Endodermal cell (in vitro differentiated cells): ENCODE results near the gene CCSER1. TPM values are rescaled to one million over a fixed set of nuclear protein-coding genes. Genes with fewer than 3 reads are reported as not detected.

ENCODE experiments used
- DNase-seq: peaks from one replicate; pipeline ENCODE4 v3.0.0-alpha.2; 2017
- H3K27ac ChIP-seq: 2 replicates; pipeline ENCODE4 v1.5.1; 2013; ENCODE audit warnings: mild to moderate bottlenecking, low read depth, low read length, moderate library complexity
- H3K27me3 ChIP-seq: 2 replicates; pipeline ENCODE4 v1.6.1; 2013; ENCODE audit warnings: mild to moderate bottlenecking, low read length, moderate library complexity; ENCODE audit not compliant: insufficient read depth, control insufficient read depth, poor library complexity, severe bottlenecking
- H3K36me3 ChIP-seq: 2 replicates; pipeline ENCODE4 v1.7.0; 2013; ENCODE audit warnings: mild to moderate bottlenecking, low read length, moderate library complexity; ENCODE audit not compliant: control insufficient read depth, insufficient read depth
- H3K4me1 ChIP-seq: one replicate; pipeline ENCODE4 v1.7.0; 2013; ENCODE audit warnings: low read length; ENCODE audit not compliant: control insufficient read depth, insufficient read depth
- H3K4me3 ChIP-seq: 2 replicates; pipeline ENCODE4 v1.5.1; 2013; ENCODE audit warnings: mild to moderate bottlenecking, low read length, moderate library complexity
- H3K9ac ChIP-seq: 2 replicates; pipeline ENCODE4 v1.6.1; 2013; ENCODE audit warnings: mild to moderate bottlenecking, low read length, moderate library complexity; ENCODE audit not compliant: poor library complexity, severe bottlenecking; ENCODE audit errors: extremely low read depth
- H3K9me3 ChIP-seq: 2 replicates; pipeline ENCODE4 v1.6.1; 2013; ENCODE audit warnings: mild to moderate bottlenecking, low read length, moderate library complexity; ENCODE audit not compliant: control insufficient read depth
- H3K27ac Mint-ChIP-seq: 2 replicates; pipeline ENCODE4 v1.8.0; 2020; ENCODE audit warnings: mixed read lengths
- H3K27me3 Mint-ChIP-seq: 2 replicates; pipeline ENCODE4 v1.8.0; 2021; ENCODE audit warnings: mild to moderate bottlenecking, mixed read lengths; ENCODE audit not compliant: insufficient read depth
- H3K36me3 Mint-ChIP-seq: 2 replicates; pipeline ENCODE4 v1.8.0; 2020; ENCODE audit warnings: low read depth, mixed read lengths
- H3K4me1 Mint-ChIP-seq: 2 replicates; pipeline ENCODE4 v1.8.0; 2020; ENCODE audit warnings: mixed read lengths
- H3K4me3 Mint-ChIP-seq: 2 replicates; pipeline ENCODE4 v1.8.0; 2020; ENCODE audit warnings: mild to moderate bottlenecking, moderate library complexity, mixed read lengths
- H3K9me3 Mint-ChIP-seq: 2 replicates; pipeline ENCODE4 v1.8.0; 2020; ENCODE audit warnings: mild to moderate bottlenecking, mixed read lengths
- WGBS, 2 experiments: methylation state at CpG; one replicate each; pipeline versions ENCODE4 v1.1.5 to v1.1.7; 2013; ENCODE audit warnings: missing lambda C conversion rate in 2 of 2, mixed read lengths in 1 of 2; ENCODE audit not compliant: insufficient coverage in 1 of 2, insufficient read length in 1 of 2; 5-methylcytosine and 5-hydroxymethylcytosine counted together
- total RNA-seq, 2 donors: library from RNA; stranded (reverse); fragmentation: NEBNext Ultra II Directional in 1 of 2; extraction: Animal tissue kit (Norgen Biotek cat#: 25700) in 1 of 2; gene quantifications; 2 replicates in 1 of 2; 3 replicates in 1 of 2; pipeline ENCODE4 v1.2.1, GENCODE V29; 2021
- TF ChIP-seq, protein P1 (sequence below): fragments of 200-600 bp; sonication (generic); conservative IDR thresholded peaks from 2 replicates; pipeline ENCODE4 v1.5.0; 2021; ENCODE audit warnings: antibody characterized with exemption, mild to moderate bottlenecking

CCSER1 gene
- total RNA-seq, 2 donors from 2014 or later: 1.1 to 2.2 TPM

DNA sequence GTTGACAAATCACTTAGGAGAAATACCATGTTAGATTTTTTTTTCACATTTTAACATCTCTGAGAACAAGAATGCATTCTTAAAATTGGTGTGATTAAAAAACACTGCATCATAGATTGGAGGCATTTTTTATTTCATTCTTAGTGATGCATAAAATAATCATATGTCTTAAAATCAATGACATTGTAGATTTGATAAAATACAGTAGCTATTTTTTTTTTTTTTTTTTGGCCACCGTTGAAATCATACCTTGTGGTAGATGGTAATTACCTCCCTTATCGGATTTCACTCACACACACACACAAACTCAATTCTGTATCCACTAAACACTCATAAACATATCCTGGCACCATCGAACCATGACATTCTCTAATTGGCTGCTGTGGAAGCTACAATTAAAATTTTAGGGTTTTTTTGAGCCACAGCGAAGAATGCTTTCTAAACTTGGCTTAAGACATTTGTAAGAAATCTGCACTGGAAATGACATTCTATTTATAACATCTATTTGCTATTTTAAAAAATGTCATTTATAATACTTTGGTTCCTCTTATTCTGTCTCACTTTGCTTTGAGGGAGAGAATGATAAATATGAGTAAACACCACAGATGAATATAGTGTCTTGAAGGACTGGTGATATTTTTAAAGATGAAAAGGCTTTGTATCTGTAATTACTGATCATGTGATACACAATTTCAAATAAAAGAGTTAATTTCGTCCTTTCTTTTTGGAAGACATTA lies 60.1 kb downstream of the CCSER1 start:
- H3K4me1 Mint-ChIP-seq: peaks cover 27% of the 10 kb centered on the region

DNA sequence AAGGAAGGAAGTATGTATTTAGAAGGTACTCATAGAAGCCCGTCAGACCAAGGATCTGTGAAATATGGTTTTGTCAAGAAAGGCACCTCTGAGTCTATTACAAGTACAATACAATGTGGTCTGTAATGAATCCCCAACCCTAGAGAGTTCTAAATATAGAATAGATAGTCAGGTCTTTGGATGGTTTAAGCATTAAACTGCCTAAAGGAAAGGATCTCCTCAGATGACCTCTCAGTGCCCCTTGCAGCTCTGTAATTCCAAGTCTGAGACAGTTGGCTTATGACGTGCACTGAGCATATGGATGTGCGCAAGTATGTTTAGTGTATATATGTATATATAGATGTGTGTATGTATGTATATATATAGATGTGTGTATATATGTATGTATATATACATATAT lies 62.0 kb downstream of the CCSER1 start:
- Histone ChIP-seq H3K27ac (no peak overlapping the region), H3K9ac (no peak overlapping the region), H3K27me3 (no peaks in the 10 kb centered on the region), H3K36me3 (no peaks in the 10 kb centered on the region), H3K4me3 (no peak overlapping the region), H3K4me1 (peaks cover 5% of the 10 kb centered on the region), H3K9me3 (no peaks in the 10 kb centered on the region)
- H3K9me3 Mint-ChIP-seq: no peaks in the 10 kb centered on the region
- no peak overlapping the region for H3K27ac Mint-ChIP-seq
- H3K4me3 Mint-ChIP-seq: no peak overlapping the region
- H3K4me1 Mint-ChIP-seq: peaks cover 17% of the 10 kb centered on the region
- TF ChIP-seq, protein P1, sequence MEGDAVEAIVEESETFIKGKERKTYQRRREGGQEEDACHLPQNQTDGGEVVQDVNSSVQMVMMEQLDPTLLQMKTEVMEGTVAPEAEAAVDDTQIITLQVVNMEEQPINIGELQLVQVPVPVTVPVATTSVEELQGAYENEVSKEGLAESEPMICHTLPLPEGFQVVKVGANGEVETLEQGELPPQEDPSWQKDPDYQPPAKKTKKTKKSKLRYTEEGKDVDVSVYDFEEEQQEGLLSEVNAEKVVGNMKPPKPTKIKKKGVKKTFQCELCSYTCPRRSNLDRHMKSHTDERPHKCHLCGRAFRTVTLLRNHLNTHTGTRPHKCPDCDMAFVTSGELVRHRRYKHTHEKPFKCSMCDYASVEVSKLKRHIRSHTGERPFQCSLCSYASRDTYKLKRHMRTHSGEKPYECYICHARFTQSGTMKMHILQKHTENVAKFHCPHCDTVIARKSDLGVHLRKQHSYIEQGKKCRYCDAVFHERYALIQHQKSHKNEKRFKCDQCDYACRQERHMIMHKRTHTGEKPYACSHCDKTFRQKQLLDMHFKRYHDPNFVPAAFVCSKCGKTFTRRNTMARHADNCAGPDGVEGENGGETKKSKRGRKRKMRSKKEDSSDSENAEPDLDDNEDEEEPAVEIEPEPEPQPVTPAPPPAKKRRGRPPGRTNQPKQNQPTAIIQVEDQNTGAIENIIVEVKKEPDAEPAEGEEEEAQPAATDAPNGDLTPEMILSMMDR: no peak
- no peaks in the 10 kb centered on the region for H3K27me3 Mint-ChIP-seq
- DNase-seq: no peak
- WGBS, 2 experiments: 87% methylated on average over 3 of the region's 3 CpGs; no CpG with 5 or more reads in 1 of the 2 experiments
- no peaks in the 10 kb centered on the region for H3K36me3 Mint-ChIP-seq

More for the DNA sequence above, 60.1 kb downstream of the CCSER1 start:
- Mint-ChIP-seq H3K36me3 (no peaks in the 10 kb centered on the region), H3K27ac (no peak overlapping the region), H3K4me3 (no peak overlapping the region), H3K27me3 (peaks cover 3% of the 10 kb centered on the region), H3K9me3 (no peaks in the 10 kb centered on the region)
- Histone ChIP-seq H3K4me3 (no peak overlapping the region), H3K36me3 (no peaks in the 10 kb centered on the region), H3K27ac (no peak overlapping the region), H3K9ac (no peak overlapping the region), H3K9me3 (no peaks in the 10 kb centered on the region), H3K4me1 (peaks cover 5% of the 10 kb centered on the region), H3K27me3 (no peaks in the 10 kb centered on the region)
- DNase-seq: no peak
- TF ChIP-seq, protein P1: no peak
- WGBS, 2 experiments: 90% methylated on average over 5 of the region's 5 CpGs; no CpG with 5 or more reads in 1 of the 2 experiments

DNA sequence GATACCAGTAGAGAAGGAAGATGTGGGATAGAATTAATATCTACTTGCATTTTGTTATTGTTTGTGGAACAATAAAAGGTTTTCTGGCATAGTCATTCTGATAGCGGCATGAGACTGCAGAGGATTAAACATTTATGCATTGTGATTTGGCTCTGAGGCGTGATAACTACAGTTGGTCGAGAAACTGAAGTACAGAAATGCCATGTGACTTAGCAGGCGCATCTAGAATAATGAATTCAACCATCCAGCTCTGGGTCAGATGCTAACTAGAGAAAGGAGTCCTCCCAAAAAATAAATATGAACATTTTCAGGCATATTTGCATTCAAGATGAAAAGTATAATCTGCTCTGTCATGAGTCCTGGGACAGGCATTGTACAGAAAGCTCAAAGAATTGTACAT lies 62.8 kb downstream of the CCSER1 start:
- Mint-ChIP-seq H3K4me1 (peaks cover 9% of the 10 kb centered on the region), H3K36me3 (no peaks in the 10 kb centered on the region), H3K27ac (no peak overlapping the region), H3K9me3 (no peaks in the 10 kb centered on the region), H3K4me3 (no peak overlapping the region), H3K27me3 (no peaks in the 10 kb centered on the region)
- TF ChIP-seq, protein P1: no peak
- 88 to 91% methylated on average over 3 to 4 of the region's 4 CpGs for WGBS, 2 experiments
- Histone ChIP-seq H3K36me3 (no peaks in the 10 kb centered on the region), H3K4me1 (peaks cover 2% of the 10 kb centered on the region), H3K9ac (no peak overlapping the region), H3K27ac (no peak overlapping the region), H3K9me3 (no peaks in the 10 kb centered on the region), H3K27me3 (no peaks in the 10 kb centered on the region), H3K4me3 (no peak overlapping the region)
- DNase-seq: no peak
